Upper lobe of left lung (tissue), 6 donors: ENCODE results near the gene PPIG. TPM values are rescaled to one million over a fixed set of nuclear protein-coding genes. Genes with fewer than 3 reads are reported as not detected.

Experiments
- ATAC-seq, 2 donors: fragments of 200-7000 bp; cut with Tn5 transposase; one replicate each; pipeline ENCODE4 v1.9.1; 2022; ENCODE audit warnings: mild to moderate bottlenecking in 2 of 2, moderate library complexity in 2 of 2; ENCODE audit not compliant: low FRiP score in 2 of 2
- DNase-seq, 2 donors: peaks; one replicate each; pipeline ENCODE4 v3.0.0-alpha.2; 2019 to 2020
- H3K27ac ChIP-seq, 4 donors: fragments of 200-600 bp; sonication (generic); one replicate each; pipeline ENCODE4 v1.5.1; 2016 to 2019
- H3K27me3 ChIP-seq, 4 donors: fragments of 200-600 bp; sonication (generic); one replicate each; pipeline ENCODE4 v1.5.1; 2017 to 2019
- H3K36me3 ChIP-seq, 4 donors: fragments of 200-600 bp; sonication (generic); one replicate each; pipeline ENCODE4 v1.5.1; 2016 to 2019
- H3K4me1 ChIP-seq, 4 donors: fragments of 200-600 bp; sonication (generic); one replicate each; pipeline ENCODE4 v1.5.1; 2018 to 2019
- H3K4me3 ChIP-seq, 4 donors: fragments of 200-600 bp; sonication (generic); one replicate each; pipeline ENCODE4 v1.5.1; 2017 to 2019; ENCODE audit warnings: mild to moderate bottlenecking in 2 of 4, moderate library complexity in 1 of 4
- H3K9me3 ChIP-seq, 4 donors: fragments of 200-600 bp; sonication (generic); one replicate each; pipeline ENCODE4 v1.5.1; 2018 to 2019
- CTCF ChIP-seq, 6 experiments: fragments of 450-650 bp in 4 of 6; fragments of 200-600 bp in 2 of 6; sonication (generic) in 2 of 6; IDR thresholded peaks; one replicate each; pipeline ENCODE4 v1.5.1; 2016 to 2019; ENCODE audit warnings: antibody characterized with exemption in 6 of 6
- EP300 ChIP-seq, 4 donors: sonication (generic); formaldehyde crosslinking; IDR thresholded peaks; one replicate each; pipeline ENCODE4 v1.5.1; 2017; ENCODE audit warnings: antibody characterized with exemption in 4 of 4, control low read depth in 2 of 4
- POLR2A ChIP-seq, 4 donors: fragments of 450-650 bp; IDR thresholded peaks; one replicate each; pipeline ENCODE4 v1.5.1; 2016 to 2017; ENCODE audit warnings: antibody characterized with exemption in 4 of 4, mild to moderate bottlenecking in 2 of 4
- POLR2AphosphoS5 ChIP-seq, 2 donors: sonication (generic); formaldehyde crosslinking; IDR thresholded peaks; one replicate each; pipeline ENCODE4 v1.5.1; 2017; ENCODE audit warnings: antibody characterized with exemption in 2 of 2
- WGBS, 2 donors: methylation state at CpG; one replicate each; pipeline ENCODE4 v1.1.5; 2017 to 2018; 5-methylcytosine and 5-hydroxymethylcytosine counted together
- total RNA-seq, 6 donors: library from RNA; depleted of rRNA in 4 of 6; stranded (reverse); fragments of >200 nt in 4 of 6; gene quantifications; one replicate each; pipeline versions ENCODE4 v1.1.0 to v1.2.1, GENCODE V29; 2016 to 2021
- donor health status: DM: no; HTN: no; CAD: no; lungs with moderate emphysema.
- donor health status: DM: no; HTN: yes; CAD: no; lungs with severe emphysema.

The PPIG gene
- total RNA-seq, 6 donors from 2014 or later: 27.3 to 69.5 (median 46.2) TPM

- no peaks in the 10 kb centered on the region for H3K27me3 ChIP-seq
- no peak overlapping the region for H3K27ac ChIP-seq
- no peak for ATAC-seq
- H3K9me3 ChIP-seq: no peaks in the 10 kb centered on the region
- H3K4me1 ChIP-seq: peaks cover 0 to 7% (median 0%) of the 10 kb centered on the region in 4 donors
- H3K4me3 ChIP-seq: no peak overlapping the region
- DNase-seq: no peak
- no peaks in the 10 kb centered on the region for H3K36me3 ChIP-seq
- WGBS, 2 donors: 93 to 96% methylated on average over 3 of the region's 3 CpGs
- no peak for TF ChIP-seq POLR2A (IDR thresholded peaks at IDR 0.05)
- TF ChIP-seq CTCF (IDR thresholded peaks at IDR 0.05): no peak
- TF ChIP-seq POLR2AphosphoS5 (IDR thresholded peaks at IDR 0.05): no peak
- no peak for TF ChIP-seq EP300 (IDR thresholded peaks at IDR 0.05)
These were observed 79.1 kb downstream of the PPIG start for GRCh38 chr2:169663247-169663646.

- no peak for TF ChIP-seq CTCF (IDR thresholded peaks at IDR 0.05)
- TF ChIP-seq POLR2AphosphoS5 (IDR thresholded peaks at IDR 0.05): no peak
- TF ChIP-seq POLR2A (IDR thresholded peaks at IDR 0.05): no peak
- TF ChIP-seq EP300 (IDR thresholded peaks at IDR 0.05): no peak
These were observed 80.4 kb downstream of the PPIG start for GRCh38 chr2:169664600-169664977.

GRCh38 chr2:169664978-169665930, 81.1 kb downstream of the PPIG start:
- WGBS, 2 donors: 54 to 68% methylated on average over 1 of the region's 1 CpG
- H3K4me3 ChIP-seq: no peak overlapping the region
- ATAC-seq: no peak
- no peaks in the 10 kb centered on the region for H3K27me3 ChIP-seq
- no peaks in the 10 kb centered on the region for H3K36me3 ChIP-seq
- DNase-seq: no peak
- no peaks in the 10 kb centered on the region for H3K9me3 ChIP-seq
- H3K27ac ChIP-seq: no peak overlapping the region
- H3K4me1 ChIP-seq: peaks cover 0 to 7% (median 0%) of the 10 kb centered on the region in 4 donors
- no peak for TF ChIP-seq EP300 (IDR thresholded peaks at IDR 0.05)
- TF ChIP-seq POLR2A (IDR thresholded peaks at IDR 0.05): no peak
- no peak for TF ChIP-seq POLR2AphosphoS5 (IDR thresholded peaks at IDR 0.05)
- no peak for TF ChIP-seq CTCF (IDR thresholded peaks at IDR 0.05)

More at GRCh38 chr2:169664600-169664977, 80.4 kb downstream of the PPIG start:
- Histone ChIP-seq H3K36me3 (no peaks in the 10 kb centered on the region), H3K9me3 (no peaks in the 10 kb centered on the region), H3K4me3 (no peak overlapping the region), H3K27me3 (no peaks in the 10 kb centered on the region), H3K4me1 (peaks cover 0 to 7% (median 0%) of the 10 kb centered on the region in 4 donors), H3K27ac (no peak overlapping the region)
- WGBS, 2 donors: 47 to 65% methylated on average over 1 of the region's 1 CpG
- DNase-seq: no peak
- no peak for ATAC-seq

- no peak overlapping the region for H3K4me3 ChIP-seq
- peaks cover 0 to 7% (median 0%) of the 10 kb centered on the region in 4 donors for H3K4me1 ChIP-seq
- ATAC-seq (no peak), DNase-seq (no peak)
- no peaks in the 10 kb centered on the region for H3K36me3 ChIP-seq
- no peaks in the 10 kb centered on the region for H3K27me3 ChIP-seq
- TF ChIP-seq POLR2A (IDR thresholded peaks at IDR 0.05): no peak
- TF ChIP-seq CTCF (IDR thresholded peaks at IDR 0.05): no peak
- TF ChIP-seq EP300 (IDR thresholded peaks at IDR 0.05): no peak
- no peak for TF ChIP-seq POLR2AphosphoS5 (IDR thresholded peaks at IDR 0.05)
- 29 to 45% methylated on average over 2 of the region's 2 CpGs for WGBS, 2 donors
- H3K9me3 ChIP-seq: no peaks in the 10 kb centered on the region
- H3K27ac ChIP-seq: no peak overlapping the region
These were observed 83.4 kb downstream of the PPIG start for GRCh38 chr2:169667583-169667982.
